Stomach (tissue), 4 donors: ENCODE results near the gene ANKRD6.

ENCODE experiments used
- EP300 ChIP-seq: sonication (generic); formaldehyde crosslinking; IDR thresholded peaks from one replicate; pipeline ENCODE4 v1.6.1; 2017; ENCODE audit warnings: antibody characterized with exemption
- POLR2A ChIP-seq, 4 donors: fragments of 450-650 bp; IDR thresholded peaks; one replicate each; pipeline ENCODE4 v1.6.1; 2016; ENCODE audit warnings: antibody characterized with exemption in 4 of 4, control low read depth in 2 of 4, mild to moderate bottlenecking in 1 of 4, moderate library complexity in 1 of 4
- POLR2AphosphoS5 ChIP-seq, 3 donors: sonication (generic); formaldehyde crosslinking; IDR thresholded peaks; one replicate each; pipeline ENCODE4 v1.6.1; 2016; ENCODE audit warnings: antibody characterized with exemption in 3 of 3
- TF ChIP-seq, protein P1 (sequence below), 7 experiments: fragments of 450-650 bp in 4 of 7; fragments of 200-600 bp in 3 of 7; sonication (generic) in 3 of 7; IDR thresholded peaks; one replicate each; pipeline ENCODE4 v1.5.1; 2016 to 2019; ENCODE audit warnings: antibody characterized with exemption in 7 of 7, control low read depth in 2 of 7, mild to moderate bottlenecking in 1 of 7

DNA sequence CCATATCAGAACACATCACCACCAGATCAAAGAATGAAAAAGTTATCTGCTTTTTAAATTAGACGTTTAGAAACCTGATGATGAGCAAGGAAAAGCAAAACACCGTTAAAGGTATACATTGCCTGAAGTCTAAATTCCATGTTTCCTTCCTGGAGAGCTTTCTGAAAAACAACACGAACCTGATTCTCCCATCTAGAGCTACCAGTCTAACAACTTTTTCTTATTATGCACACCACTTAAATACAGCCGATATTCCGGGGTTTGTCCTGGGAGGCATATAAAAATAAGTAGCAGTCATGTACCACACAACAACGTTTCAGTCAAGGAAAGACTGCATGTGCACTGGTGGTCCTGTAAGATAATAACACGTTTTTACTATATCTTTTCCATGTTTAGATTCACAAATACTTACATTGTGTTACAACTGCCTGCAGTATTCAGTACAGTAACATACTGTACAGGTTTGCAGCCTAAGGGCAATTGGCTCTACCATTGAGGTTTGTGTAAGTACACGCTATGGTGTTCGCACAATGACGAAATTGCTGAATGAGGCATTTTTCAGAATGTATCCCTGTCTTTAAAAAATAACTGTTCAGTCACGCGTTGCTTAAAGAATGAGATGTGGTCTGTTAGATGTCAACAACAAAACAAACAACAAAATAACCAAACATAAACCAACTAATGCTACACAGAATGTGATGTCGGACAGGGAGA is 224.7 kb downstream of the ANKRD6 start:
- TF ChIP-seq, protein P1, sequence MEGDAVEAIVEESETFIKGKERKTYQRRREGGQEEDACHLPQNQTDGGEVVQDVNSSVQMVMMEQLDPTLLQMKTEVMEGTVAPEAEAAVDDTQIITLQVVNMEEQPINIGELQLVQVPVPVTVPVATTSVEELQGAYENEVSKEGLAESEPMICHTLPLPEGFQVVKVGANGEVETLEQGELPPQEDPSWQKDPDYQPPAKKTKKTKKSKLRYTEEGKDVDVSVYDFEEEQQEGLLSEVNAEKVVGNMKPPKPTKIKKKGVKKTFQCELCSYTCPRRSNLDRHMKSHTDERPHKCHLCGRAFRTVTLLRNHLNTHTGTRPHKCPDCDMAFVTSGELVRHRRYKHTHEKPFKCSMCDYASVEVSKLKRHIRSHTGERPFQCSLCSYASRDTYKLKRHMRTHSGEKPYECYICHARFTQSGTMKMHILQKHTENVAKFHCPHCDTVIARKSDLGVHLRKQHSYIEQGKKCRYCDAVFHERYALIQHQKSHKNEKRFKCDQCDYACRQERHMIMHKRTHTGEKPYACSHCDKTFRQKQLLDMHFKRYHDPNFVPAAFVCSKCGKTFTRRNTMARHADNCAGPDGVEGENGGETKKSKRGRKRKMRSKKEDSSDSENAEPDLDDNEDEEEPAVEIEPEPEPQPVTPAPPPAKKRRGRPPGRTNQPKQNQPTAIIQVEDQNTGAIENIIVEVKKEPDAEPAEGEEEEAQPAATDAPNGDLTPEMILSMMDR (IDR thresholded peaks at IDR 0.05), result no peak
- TF ChIP-seq POLR2AphosphoS5 (IDR thresholded peaks at IDR 0.05) (no peak), EP300 (no peak), POLR2A (IDR thresholded peaks at IDR 0.05) (no peak)
